HG03045 (cell line): Measurements from ENCODE around the gene ZG16B.

Experiments used
- ATAC-seq: cut with Tn5 transposase; IDR thresholded peaks from one replicate; pipeline ENCODE4 v1.9.1; 2021; ENCODE audit warnings: mild to moderate bottlenecking, moderate library complexity; ENCODE audit not compliant: unreplicated experiment

Gene ZG16B

GRCh38 chr16:2842340-2843000 lies 12.4 kb downstream of the ZG16B start:
- no peak for ATAC-seq

- ATAC-seq: no peak
These were observed 13.4 kb downstream of the ZG16B start for GRCh38 chr16:2843526-2843925.

- ATAC-seq: no peak
These were observed 15.0 kb downstream of the ZG16B start for GRCh38 chr16:2845116-2845515.

GRCh38 chr16:2846511-2847310 lies 16.6 kb downstream of the ZG16B start:
- no peak for ATAC-seq

- no peak for ATAC-seq
These were observed 19.0 kb downstream of the ZG16B start for GRCh38 chr16:2848933-2849725.

GRCh38 chr16:2852003-2852730 lies 22.1 kb downstream of the ZG16B start:
- ATAC-seq: no peak

- no peak for ATAC-seq
These were observed 22.8 kb downstream of the ZG16B start for GRCh38 chr16:2852731-2853507.

- no peak for ATAC-seq
These were observed 23.5 kb downstream of the ZG16B start for GRCh38 chr16:2853531-2854073.

GRCh38 chr16:2854700-2855309 lies 24.7 kb downstream of the ZG16B start:
- ATAC-seq: no peak

GRCh38 chr16:2855536-2855935 lies 25.4 kb downstream of the ZG16B start:
- ATAC-seq: no peak

GRCh38 chr16:2856061-2856670 lies 26.1 kb downstream of the ZG16B start:
- ATAC-seq: no peak

GRCh38 chr16:2856686-2857450 lies 26.8 kb downstream of the ZG16B start:
- no peak for ATAC-seq

- no peak for ATAC-seq
These were observed 27.5 kb downstream of the ZG16B start, which contains the start of gene PRSS22 for GRCh38 chr16:2857451-2858244. Gene PRSS22, minus strand, starts transcription at chr16:2858170. Its CDS starts 66 bp downstream, at chr16:2858104.

GRCh38 chr16:2858245-2859025 lies 28.3 kb downstream of the ZG16B start:
- ATAC-seq: no peak

- no peak for ATAC-seq
These were observed 29.7 kb downstream of the ZG16B start for GRCh38 chr16:2859686-2860265.
